ENCODE measurements around the gene ARHGEF6. TPM values are rescaled to one million over a fixed set of nuclear protein-coding genes. Genes with fewer than 3 reads are reported as not detected.
A peak's percentile ranks its signal among the peaks of the same experiment; 100 is the strongest.

ARHGEF6 gene
- total and polyA plus RNA-seq, 2 experiments from 2014 or later = 2.5 to 6.0 TPM

- Histone ChIP-seq H3K4me3 (no peak overlapping the region), H3K36me3 (ENCODE audit: insufficient read depth) (no peaks in the 10 kb centered on the region), H3K79me2 (replicated peaks; ENCODE audit: insufficient read depth) (no peaks in the 10 kb centered on the region), H3K27ac (ENCODE audit: low read depth) (no peak overlapping the region), H3F3A (replicated peaks; ENCODE audit: low read depth) (no peaks in the 10 kb centered on the region), H3K4me2 (no peak overlapping the region), H3K9me2 (ENCODE audit: insufficient read depth) (no peaks in the 10 kb centered on the region), H3K4me1 (ENCODE audit: insufficient read depth) (peaks cover 9% of the 10 kb centered on the region; the same call in 1 of the 2 replicates), H3K27me3 (ENCODE audit: insufficient read depth) (no peaks in the 10 kb centered on the region), H2AFZ (no peak overlapping the region), H4K20me1 (replicated peaks; ENCODE audit: insufficient read depth) (no peaks in the 10 kb centered on the region)
- Mint-ChIP-seq H3K27ac (no peak overlapping the region; the same call in 1 of the 2 replicates), H3K4me1 (peaks cover 20% of the 10 kb centered on the region), H3K36me3 (ENCODE audit: low read depth) (no peaks in the 10 kb centered on the region), H3K4me3 (no peak overlapping the region), H3K9me3 (peaks cover 10% of the 10 kb centered on the region), H3K27me3 (ENCODE audit: insufficient read depth, low read depth, poor library complexity) (no peaks in the 10 kb centered on the region)
- ATAC-seq (peak; percentile 83), DNase-seq (ENCODE audit: low spot score) (no peak)
- TF ChIP-seq ETS1 (IDR thresholded peaks at IDR 0.05) = no peak
- no peak for TF ChIP-seq EZH2 (IDR thresholded peaks at IDR 0.05; ENCODE audit: low read depth, unreplicated experiment)
- TF ChIP-seq CREB1 (CRISPR knock-in tag; IDR thresholded peaks at IDR 0.05; ENCODE audit: low read depth) = no peak
- no peak for TF ChIP-seq ZNF331 (CRISPR knock-in tag; IDR thresholded peaks at IDR 0.05; ENCODE audit: low read depth)
- TF ChIP-seq ZNF114 (CRISPR knock-in tag; IDR thresholded peaks at IDR 0.05) = no peak
- TF ChIP-seq JUNB (IDR thresholded peaks at IDR 0.05; ENCODE audit: unreplicated experiment) = no peak
- TF ChIP-seq EZH2phosphoT487 (IDR thresholded peaks at IDR 0.05; ENCODE audit: unreplicated experiment) = no peak
- no peak for TF ChIP-seq REST (IDR thresholded peaks at IDR 0.05; ENCODE audit: unreplicated experiment)
- no peak for TF ChIP-seq STAT1 (IDR thresholded peaks at IDR 0.05; ENCODE audit: unreplicated experiment)
- no peak for TF ChIP-seq ZNF462 (CRISPR knock-in tag; IDR thresholded peaks at IDR 0.05)
- no peak for TF ChIP-seq NANOG (IDR thresholded peaks at IDR 0.05; ENCODE audit: borderline replicate concordance)
- TF ChIP-seq CTCF (conservative IDR thresholded peaks at IDR 0.05; ENCODE audit: low read depth in 2 of 2) = no peak
- TF ChIP-seq POLR2AphosphoS5 (IDR thresholded peaks at IDR 0.05; ENCODE audit: low read depth) = no peak
Observed at GRCh38 chrX:136794080-136794479, 13.3 kb upstream of the ARHGEF6 start.

Data from GM23338 (cell line).